Activated T-cell treated with anti-CD3 and anti-CD28 coated beads for 24 hours (primary cell): ENCODE data around the gene TOR4A.

Source experiments
- DNase-seq: peaks from one replicate; pipeline ENCODE4 v3.0.0-alpha.2; 2020; ENCODE audit warnings: low read depth

The TOR4A gene

GRCh38 chr9:137277329-137278041, at the start of gene TOR4A:
Gene TOR4A, plus strand, starts transcription at chr9:137277726. Its CDS starts 964 bp downstream, at chr9:137278690.
- DNase-seq: no peak

GRCh38 chr9:137227853-137228505, 49.5 kb upstream of the TOR4A start:
- DNase-seq: no peak

GRCh38 chr9:137228506-137228967, 49.0 kb upstream of the TOR4A start:
- DNase-seq: no peak

GRCh38 chr9:137228968-137229896, 48.3 kb upstream of the TOR4A start:
- DNase-seq: no peak

- no peak for DNase-seq
Measured at GRCh38 chr9:137229903-137230704, 47.4 kb upstream of the TOR4A start.

GRCh38 chr9:137230705-137231371, 46.7 kb upstream of the TOR4A start, which contains the start of gene SLC34A3:
Gene SLC34A3, plus strand, starts transcription at chr9:137230901. Its CDS starts 802 bp downstream, at chr9:137231703.
- no peak for DNase-seq

GRCh38 chr9:137231372-137232039, 46.0 kb upstream of the TOR4A start:
- no peak for DNase-seq

GRCh38 chr9:137232101-137232500, 45.4 kb upstream of the TOR4A start:
- DNase-seq: no peak

GRCh38 chr9:137232510-137232909, 45.0 kb upstream of the TOR4A start:
- no peak for DNase-seq

- no peak for DNase-seq
Measured at GRCh38 chr9:137233143-137233980, 44.2 kb upstream of the TOR4A start.

- no peak for DNase-seq
Measured at GRCh38 chr9:137234055-137234697, 43.4 kb upstream of the TOR4A start.

GRCh38 chr9:137234758-137235423, 42.6 kb upstream of the TOR4A start:
- DNase-seq: no peak

GRCh38 chr9:137235424-137236237, 41.9 kb upstream of the TOR4A start:
- DNase-seq: no peak

GRCh38 chr9:137236238-137236935, 41.1 kb upstream of the TOR4A start:
- DNase-seq: peak; percentile 86

- DNase-seq: no peak
Measured at GRCh38 chr9:137236936-137237421, 40.5 kb upstream of the TOR4A start.
